ENCODE results near the gene TEX52.
A peak's percentile ranks its signal among the peaks of the same experiment; 100 is the strongest.

GRCh38 chr12:2891240-2892053 is 34.6 kb upstream of the TEX52 start:
- TF ChIP-seq CTCF (IDR thresholded peaks at IDR 0.05; ENCODE audit: low read depth, low read length, missing input control) = no peak
- TF ChIP-seq TAF1 (conservative IDR thresholded peaks at IDR 0.05) = no peak
- no peak for TF ChIP-seq GABPA (IDR thresholded peaks at IDR 0.05 in 1 of 2, conservative IDR thresholded peaks at IDR 0.05 in 1 of 2)
- no peak for TF ChIP-seq SP1 (IDR thresholded peaks at IDR 0.05)
- TF ChIP-seq REST (IDR thresholded peaks at IDR 0.05) = peak; percentile 28
- no peak for TF ChIP-seq ATF3 (IDR thresholded peaks at IDR 0.05)
- TF ChIP-seq FOXA1 (IDR thresholded peaks at IDR 0.05) = no peak
- no peak for TF ChIP-seq RXRA (IDR thresholded peaks at IDR 0.05)
- no peak for TF ChIP-seq EGR1 (IDR thresholded peaks at IDR 0.05; ENCODE audit: low read depth in 2 of 2)
- TF ChIP-seq RAD21 (IDR thresholded peaks at IDR 0.05) = no peak
- TF ChIP-seq MAX (IDR thresholded peaks at IDR 0.05) = no peak
- TF ChIP-seq JUND (IDR thresholded peaks at IDR 0.05) = no peak
- TF ChIP-seq YY1 (IDR thresholded peaks at IDR 0.05) = peak; percentile 10
- no peak for TF ChIP-seq ZBTB33 (IDR thresholded peaks at IDR 0.05)

All from liver (tissue), 3 donors.